ENCODE measurements around the gene SLC36A2.

DNA sequence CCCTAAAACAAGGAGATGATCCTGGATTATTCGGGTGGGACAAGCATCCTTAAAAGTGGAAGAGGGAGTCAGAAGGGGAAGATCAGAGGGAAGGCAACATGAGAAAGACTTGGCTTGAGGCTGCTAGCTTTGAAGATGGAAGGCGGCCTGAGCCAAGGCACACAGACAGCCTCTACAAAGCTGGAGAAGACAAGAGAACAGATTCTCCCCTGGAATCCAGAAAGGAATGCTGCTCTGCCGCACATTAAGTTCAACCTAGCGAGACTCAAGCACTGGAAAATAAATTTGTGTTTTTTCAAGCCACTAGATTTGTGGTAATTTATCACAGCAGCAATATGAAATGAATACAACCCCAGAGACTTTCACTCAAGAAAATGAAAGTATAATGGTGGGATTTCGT lies 61.7 kb downstream of the SLC36A2 start:
- TF ChIP-seq GATA2 (IDR thresholded peaks at IDR 0.05; ENCODE audit: low read depth, low read length): no peak
- no peak for TF ChIP-seq GATA3 (IDR thresholded peaks at IDR 0.05; ENCODE audit: low read depth, low read length)
